HepG2 (cell line): ENCODE measurements around the gene ALDOA. TPM values are rescaled to one million over a fixed set of nuclear protein-coding genes. Genes with fewer than 3 reads are reported as not detected.

Experiments
- CBX1 ChIP-seq: IDR thresholded peaks from one replicate; pipeline ENCODE4 v1.6.1; 2016; ENCODE audit warnings: antibody characterized with exemption, low read depth
- HOXA9 ChIP-seq: sonication (generic); formaldehyde crosslinking; IDR thresholded peaks from 2 replicates; pipeline ENCODE4 v1.8.1; 2022; ENCODE audit warnings: missing genetic modification reagents, mild to moderate bottlenecking, moderate library complexity, borderline replicate concordance
- NFATC3 ChIP-seq: sonication (generic); formaldehyde crosslinking; IDR thresholded peaks from 2 replicates; pipeline ENCODE4 v1.5.1; 2020; ENCODE audit warnings: mild to moderate bottlenecking, missing genetic modification reagents
- NR2F6 ChIP-seq, 2 experiments: IDR thresholded peaks; 2 replicates each; pipeline ENCODE4 v1.6.1; 2016; ENCODE audit warnings: antibody characterized with exemption in 1 of 2, mild to moderate bottlenecking in 1 of 2
- PHF21A ChIP-seq: sonication (generic); formaldehyde crosslinking; IDR thresholded peaks from 2 replicates; pipeline ENCODE4 v1.5.0; 2020; ENCODE audit warnings: mild to moderate bottlenecking, missing genetic modification reagents
- PRPF4 ChIP-seq: fragments of 200-400 bp; formaldehyde crosslinking; IDR thresholded peaks from 2 replicates; pipeline ENCODE4 v1.6.1; 2016; ENCODE audit warnings: low read length, low read depth; ENCODE audit not compliant: poor library complexity, severe bottlenecking
- SCMH1 ChIP-seq: sonication (generic); formaldehyde crosslinking; IDR thresholded peaks from 2 replicates; pipeline ENCODE4 v1.9.0; 2021; ENCODE audit warnings: missing genetic modification reagents, mild to moderate bottlenecking, borderline replicate concordance
- SNAI1 ChIP-seq: sonication (generic); formaldehyde crosslinking; IDR thresholded peaks from 2 replicates; pipeline ENCODE4 v1.5.0; 2020; ENCODE audit warnings: mild to moderate bottlenecking, missing genetic modification reagents, borderline replicate concordance
- XBP1 ChIP-seq: sonication (generic); formaldehyde crosslinking; IDR thresholded peaks from 2 replicates; pipeline ENCODE4 v1.5.0; 2020; ENCODE audit warnings: missing genetic modification reagents
- ZNF3 ChIP-seq: IDR thresholded peaks from 2 replicates; pipeline ENCODE4 v1.7.0; 2017; ENCODE audit warnings: inconsistent platforms
- ZNF468 ChIP-seq: sonication (generic); formaldehyde crosslinking; IDR thresholded peaks from 2 replicates; pipeline ENCODE4 v1.8.0; 2022; ENCODE audit warnings: mild to moderate bottlenecking, moderate library complexity, missing genetic modification reagents
- ZNF530 ChIP-seq: sonication (generic); formaldehyde crosslinking; IDR thresholded peaks from 2 replicates; pipeline ENCODE4 v1.5.0; 2020; ENCODE audit warnings: low read depth, mild to moderate bottlenecking, missing genetic modification reagents
- ZNF678 ChIP-seq: sonication (generic); formaldehyde crosslinking; IDR thresholded peaks from 2 replicates; pipeline ENCODE4 v1.4.0; 2020; ENCODE audit warnings: mild to moderate bottlenecking, missing genetic modification reagents
- ZNF7 ChIP-seq: IDR thresholded peaks from 2 replicates; pipeline ENCODE4 v1.6.1; 2016; ENCODE audit warnings: missing biosample characterization, missing genetic modification reagents
- ZNF816 ChIP-seq: sonication (generic); formaldehyde crosslinking; IDR thresholded peaks from 2 replicates; pipeline ENCODE4 v1.8.0; 2022; ENCODE audit warnings: missing genetic modification reagents, mild to moderate bottlenecking, borderline replicate concordance
- polyA plus RNA-seq, 8 experiments: library from polyadenylated mRNA; depleted of rRNA in 3 of 8; stranded (reverse) in 7 of 8; unstranded in 1 of 8; fragments of >200 nt; fragmentation: Illumina TruSeq in 4 of 8; extraction: Trizol in 4 of 8; gene quantifications; 2 replicates each; pipeline versions ENCODE4 v1.2.1 to v1.2.3, GENCODE V29; 2011 to 2016; ENCODE audit warnings: low read depth in 4 of 8, missing spikeins in 1 of 8, mixed read lengths in 1 of 8; ENCODE audit not compliant: insufficient read depth in 1 of 8
- total RNA-seq, 5 experiments: library from RNA; depleted of rRNA; stranded (reverse); fragments of >200 nt; fragmentation: Illumina TruSeq; extraction: Trizol; gene quantifications; 2 replicates each; pipeline ENCODE4 v1.2.3, GENCODE V29; 2016; ENCODE audit warnings: low read depth in 1 of 5
- TF ChIP-seq, protein P1 (sequence below): sonication (generic); formaldehyde crosslinking; IDR thresholded peaks from 2 replicates; pipeline ENCODE4 v1.4.0; 2020; ENCODE audit warnings: missing genetic modification reagents
- TF ChIP-seq, protein P2 (sequence below): sonication (generic); formaldehyde crosslinking; IDR thresholded peaks from 2 replicates; pipeline ENCODE4 v1.4.0; 2020; ENCODE audit warnings: missing genetic modification reagents, borderline replicate concordance
- TF ChIP-seq, protein P3 (sequence below): sonication (generic); formaldehyde crosslinking; IDR thresholded peaks from 2 replicates; pipeline ENCODE4 v1.5.0; 2020; ENCODE audit warnings: missing genetic modification reagents, mild to moderate bottlenecking, borderline replicate concordance
- TF ChIP-seq, protein P4 (sequence below): sonication (generic); formaldehyde crosslinking; IDR thresholded peaks from 2 replicates; pipeline ENCODE4 v1.9.0; 2021; ENCODE audit warnings: missing genetic modification reagents, borderline replicate concordance

Gene ALDOA
- total and polyA plus RNA-seq, 2 of the 13 experiments (the other 11 are each of a cell fraction or from before 2014, with no cell fraction given): 925 to 1,884 TPM

- TF ChIP-seq PRPF4 (no peak), NR2F6 (IDR thresholded peaks at IDR 0.05) (no peak), NR2F6 (CRISPR knock-in tag; IDR thresholded peaks at IDR 0.05) (peak; percentile 48; the same call in 1 of the 2 replicates), ZNF7 (peak; percentile 27; the same call in 1 of the 2 replicates), SCMH1 (CRISPR knock-in tag) (no peak), XBP1 (CRISPR knock-in tag) (peak; percentile 31), ZNF468 (peak; percentile 99), HOXA9 (CRISPR knock-in tag) (peak; percentile 33; the same call in 1 of the 2 replicates), SNAI1 (peak; percentile 95), ZNF530 (CRISPR knock-in tag) (peak; percentile 95; the same call in 1 of the 2 replicates), PHF21A (CRISPR knock-in tag) (peak; percentile 99), ZNF678 (peak; percentile 87; the same call in 1 of the 2 replicates), CBX1 (peak; percentile 33), NFATC3 (CRISPR knock-in tag) (no peak; the same call in 1 of the 2 replicates), ZNF3 (CRISPR knock-in tag) (0 out of 2 replicates have a peak, but pooled peaks have one; percentile 11), ZNF816 (no peak; the same call in 1 of the 2 replicates)
- TF ChIP-seq, protein P1, sequence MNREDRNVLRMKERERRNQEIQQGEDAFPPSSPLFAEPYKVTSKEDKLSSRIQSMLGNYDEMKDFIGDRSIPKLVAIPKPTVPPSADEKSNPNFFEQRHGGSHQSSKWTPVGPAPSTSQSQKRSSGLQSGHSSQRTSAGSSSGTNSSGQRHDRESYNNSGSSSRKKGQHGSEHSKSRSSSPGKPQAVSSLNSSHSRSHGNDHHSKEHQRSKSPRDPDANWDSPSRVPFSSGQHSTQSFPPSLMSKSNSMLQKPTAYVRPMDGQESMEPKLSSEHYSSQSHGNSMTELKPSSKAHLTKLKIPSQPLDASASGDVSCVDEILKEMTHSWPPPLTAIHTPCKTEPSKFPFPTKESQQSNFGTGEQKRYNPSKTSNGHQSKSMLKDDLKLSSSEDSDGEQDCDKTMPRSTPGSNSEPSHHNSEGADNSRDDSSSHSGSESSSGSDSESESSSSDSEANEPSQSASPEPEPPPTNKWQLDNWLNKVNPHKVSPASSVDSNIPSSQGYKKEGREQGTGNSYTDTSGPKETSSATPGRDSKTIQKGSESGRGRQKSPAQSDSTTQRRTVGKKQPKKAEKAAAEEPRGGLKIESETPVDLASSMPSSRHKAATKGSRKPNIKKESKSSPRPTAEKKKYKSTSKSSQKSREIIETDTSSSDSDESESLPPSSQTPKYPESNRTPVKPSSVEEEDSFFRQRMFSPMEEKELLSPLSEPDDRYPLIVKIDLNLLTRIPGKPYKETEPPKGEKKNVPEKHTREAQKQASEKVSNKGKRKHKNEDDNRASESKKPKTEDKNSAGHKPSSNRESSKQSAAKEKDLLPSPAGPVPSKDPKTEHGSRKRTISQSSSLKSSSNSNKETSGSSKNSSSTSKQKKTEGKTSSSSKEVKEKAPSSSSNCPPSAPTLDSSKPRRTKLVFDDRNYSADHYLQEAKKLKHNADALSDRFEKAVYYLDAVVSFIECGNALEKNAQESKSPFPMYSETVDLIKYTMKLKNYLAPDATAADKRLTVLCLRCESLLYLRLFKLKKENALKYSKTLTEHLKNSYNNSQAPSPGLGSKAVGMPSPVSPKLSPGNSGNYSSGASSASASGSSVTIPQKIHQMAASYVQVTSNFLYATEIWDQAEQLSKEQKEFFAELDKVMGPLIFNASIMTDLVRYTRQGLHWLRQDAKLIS (CRISPR knock-in tag): peak; percentile 45
- TF ChIP-seq, protein P2, sequence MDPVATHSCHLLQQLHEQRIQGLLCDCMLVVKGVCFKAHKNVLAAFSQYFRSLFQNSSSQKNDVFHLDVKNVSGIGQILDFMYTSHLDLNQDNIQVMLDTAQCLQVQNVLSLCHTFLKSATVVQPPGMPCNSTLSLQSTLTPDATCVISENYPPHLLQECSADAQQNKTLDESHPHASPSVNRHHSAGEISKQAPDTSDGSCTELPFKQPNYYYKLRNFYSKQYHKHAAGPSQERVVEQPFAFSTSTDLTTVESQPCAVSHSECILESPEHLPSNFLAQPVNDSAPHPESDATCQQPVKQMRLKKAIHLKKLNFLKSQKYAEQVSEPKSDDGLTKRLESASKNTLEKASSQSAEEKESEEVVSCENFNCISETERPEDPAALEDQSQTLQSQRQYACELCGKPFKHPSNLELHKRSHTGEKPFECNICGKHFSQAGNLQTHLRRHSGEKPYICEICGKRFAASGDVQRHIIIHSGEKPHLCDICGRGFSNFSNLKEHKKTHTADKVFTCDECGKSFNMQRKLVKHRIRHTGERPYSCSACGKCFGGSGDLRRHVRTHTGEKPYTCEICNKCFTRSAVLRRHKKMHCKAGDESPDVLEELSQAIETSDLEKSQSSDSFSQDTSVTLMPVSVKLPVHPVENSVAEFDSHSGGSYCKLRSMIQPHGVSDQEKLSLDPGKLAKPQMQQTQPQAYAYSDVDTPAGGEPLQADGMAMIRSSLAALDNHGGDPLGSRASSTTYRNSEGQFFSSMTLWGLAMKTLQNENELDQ (CRISPR knock-in tag): no peak; the same call in 1 of the 2 replicates
- TF ChIP-seq, protein P3, sequence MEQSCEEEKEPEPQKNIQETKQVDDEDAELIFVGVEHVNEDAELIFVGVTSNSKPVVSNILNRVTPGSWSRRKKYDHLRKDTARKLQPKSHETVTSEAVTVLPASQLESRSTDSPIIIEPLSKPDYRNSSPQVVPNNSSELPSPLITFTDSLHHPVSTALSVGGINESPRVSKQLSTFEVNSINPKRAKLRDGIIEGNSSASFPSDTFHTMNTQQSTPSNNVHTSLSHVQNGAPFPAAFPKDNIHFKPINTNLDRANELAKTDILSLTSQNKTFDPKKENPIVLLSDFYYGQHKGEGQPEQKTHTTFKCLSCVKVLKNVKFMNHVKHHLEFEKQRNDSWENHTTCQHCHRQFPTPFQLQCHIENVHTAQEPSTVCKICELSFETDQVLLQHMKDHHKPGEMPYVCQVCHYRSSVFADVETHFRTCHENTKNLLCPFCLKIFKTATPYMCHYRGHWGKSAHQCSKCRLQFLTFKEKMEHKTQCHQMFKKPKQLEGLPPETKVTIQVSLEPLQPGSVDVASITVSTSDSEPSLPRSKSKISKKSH: peak; percentile 86
- TF ChIP-seq, protein P4, sequence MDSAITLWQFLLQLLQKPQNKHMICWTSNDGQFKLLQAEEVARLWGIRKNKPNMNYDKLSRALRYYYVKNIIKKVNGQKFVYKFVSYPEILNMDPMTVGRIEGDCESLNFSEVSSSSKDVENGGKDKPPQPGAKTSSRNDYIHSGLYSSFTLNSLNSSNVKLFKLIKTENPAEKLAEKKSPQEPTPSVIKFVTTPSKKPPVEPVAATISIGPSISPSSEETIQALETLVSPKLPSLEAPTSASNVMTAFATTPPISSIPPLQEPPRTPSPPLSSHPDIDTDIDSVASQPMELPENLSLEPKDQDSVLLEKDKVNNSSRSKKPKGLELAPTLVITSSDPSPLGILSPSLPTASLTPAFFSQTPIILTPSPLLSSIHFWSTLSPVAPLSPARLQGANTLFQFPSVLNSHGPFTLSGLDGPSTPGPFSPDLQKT: peak; percentile 75; the same call in 1 of the 2 replicates
Measured at GRCh38 chr16:30065102-30065942, at the start of gene ALDOA (continued).
